ENCODE measurements around the gene SLC30A2.

The SLC30A2 gene

GRCh38 chr1:26069941-26070295 is 24.0 kb upstream of the SLC30A2 start:
- no peak for DNase-seq

- no peak for DNase-seq
These were observed 21.6 kb upstream of the SLC30A2 start, which contains the start of gene TRIM63 for GRCh38 chr1:26067432-26067911. Gene TRIM63, minus strand, starts transcription at chr1:26067630. Its CDS starts 136 bp downstream, at chr1:26067494.

DNA sequence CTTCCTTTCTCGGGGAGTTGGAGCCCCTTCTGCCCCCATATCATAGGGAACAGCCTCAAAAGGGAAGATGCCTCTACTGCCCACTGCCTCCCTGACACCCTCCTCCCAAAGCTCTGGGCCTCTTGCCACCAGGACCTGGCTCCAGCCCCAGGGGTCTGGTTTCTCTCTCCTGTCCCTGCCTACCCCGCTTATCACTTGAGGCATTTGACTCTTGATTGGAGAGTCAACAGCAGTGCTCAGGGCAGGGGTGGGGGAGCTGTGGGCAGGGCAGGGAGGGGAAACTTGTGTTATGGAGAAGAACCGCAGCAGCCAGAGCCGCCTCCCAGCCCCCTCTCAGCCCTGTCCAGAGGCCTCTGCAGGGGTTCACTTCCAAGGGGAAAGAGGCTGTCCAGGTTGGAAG is 20.9 kb upstream of the SLC30A2 start:
- DNase-seq: no peak

DNA sequence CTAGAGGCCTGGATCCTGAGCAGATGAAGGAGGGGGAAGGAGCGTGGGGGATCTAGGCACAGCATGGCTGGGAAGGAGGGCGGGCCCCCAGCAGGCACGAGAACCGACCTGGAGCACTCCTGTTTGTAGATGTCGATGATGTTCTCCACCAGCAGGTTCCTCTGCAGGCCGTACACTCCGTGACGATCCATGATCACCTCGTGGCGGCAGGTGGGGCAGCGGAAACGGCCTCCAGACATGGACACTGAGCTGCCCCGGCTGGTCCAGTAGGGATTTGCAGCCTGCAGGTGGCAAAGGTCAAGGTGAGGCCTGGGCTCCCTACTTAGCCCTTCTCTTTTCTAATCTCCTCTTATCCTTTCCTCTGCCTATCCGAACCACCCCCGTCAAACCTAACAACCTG is 20.2 kb upstream of the SLC30A2 start:
- DNase-seq: no peak

GRCh38 chr1:26064553-26064952 is 18.6 kb upstream of the SLC30A2 start:
- DNase-seq: no peak

DNA sequence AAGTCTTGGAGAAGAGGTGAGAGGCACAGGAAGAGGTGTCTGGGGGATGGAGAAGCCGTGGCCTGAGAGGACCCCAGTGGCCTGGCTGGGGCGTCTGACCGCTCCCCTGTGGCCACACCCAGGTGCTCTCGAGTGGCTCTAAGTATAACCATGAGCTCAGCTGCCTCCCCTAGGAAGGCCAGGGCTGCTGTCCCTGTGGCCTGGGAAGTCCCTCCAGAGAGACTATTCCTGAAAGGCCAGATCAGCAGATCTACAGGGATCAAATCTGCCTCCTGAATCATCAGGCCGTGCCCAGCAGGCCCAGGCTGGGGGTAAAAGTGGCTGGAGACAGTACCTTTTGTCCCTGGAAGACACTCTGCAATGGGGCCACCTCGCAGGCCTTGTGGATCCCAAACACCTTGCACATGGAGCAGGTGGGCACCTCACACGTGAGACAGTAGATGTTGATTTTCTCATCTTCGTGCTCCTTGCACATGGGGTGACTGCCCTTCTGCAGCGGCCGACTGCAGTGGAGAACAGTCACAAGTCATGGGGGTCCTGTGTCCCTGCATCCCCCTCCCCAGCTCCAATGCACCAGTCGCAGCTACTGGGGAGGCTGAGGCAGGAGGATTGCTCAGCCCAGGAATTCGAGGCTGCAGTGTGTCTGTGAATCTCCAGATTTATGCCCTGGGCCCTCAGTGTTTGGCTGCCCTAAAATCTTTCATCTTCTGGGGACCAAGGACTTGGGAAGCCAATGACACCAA is 15.1 kb upstream of the SLC30A2 start:
- DNase-seq: no peak

DNA sequence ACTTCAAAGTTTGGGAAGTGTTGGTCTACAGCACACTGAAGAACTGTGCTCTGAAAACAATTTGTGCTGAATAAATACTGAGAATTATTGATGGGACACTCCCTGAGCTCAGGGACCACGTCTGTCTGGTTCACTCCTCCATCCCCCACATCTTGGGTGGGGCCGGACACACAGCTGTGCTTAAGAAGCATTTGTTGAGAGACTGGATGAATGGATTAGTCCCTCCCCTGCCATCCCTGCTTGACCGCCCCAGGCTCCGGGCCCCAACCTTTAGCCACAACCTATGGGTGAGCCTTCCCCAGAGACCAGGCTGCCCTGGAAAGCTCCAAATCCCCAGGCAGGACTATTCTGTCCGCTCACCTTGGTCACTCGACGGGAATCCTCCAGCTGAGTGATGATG is 14.0 kb upstream of the SLC30A2 start:
- DNase-seq: no peak

DNA sequence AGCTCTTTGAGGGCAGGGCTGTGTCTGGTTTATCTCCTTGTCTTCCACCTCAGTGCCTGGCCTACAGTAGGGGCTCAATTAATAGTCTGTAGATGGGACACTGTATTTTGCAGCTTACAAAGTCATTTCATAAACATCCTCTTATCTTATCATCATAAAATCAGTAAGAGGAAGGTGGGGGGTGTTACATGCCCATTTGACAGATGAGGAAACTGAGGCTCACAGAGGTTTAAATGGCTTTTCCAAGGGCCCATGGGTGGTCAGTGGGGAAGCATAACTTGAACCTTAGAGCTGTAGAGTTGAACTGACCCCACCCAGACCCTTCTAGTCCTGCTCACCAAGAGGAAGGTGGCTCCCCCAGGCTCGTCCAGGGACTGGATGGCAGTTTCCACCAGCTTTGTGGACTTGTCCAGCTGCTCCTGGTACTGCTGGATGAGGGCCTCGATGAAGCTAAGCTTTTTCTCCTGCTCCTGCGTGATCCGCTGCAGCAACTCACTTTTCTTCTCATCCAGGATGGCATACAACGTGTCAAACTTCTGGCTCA is 12.2 kb upstream of the SLC30A2 start:
- no peak for DNase-seq

GRCh38 chr1:26057189-26057588 is 11.3 kb upstream of the SLC30A2 start:
- DNase-seq: no peak

DNA sequence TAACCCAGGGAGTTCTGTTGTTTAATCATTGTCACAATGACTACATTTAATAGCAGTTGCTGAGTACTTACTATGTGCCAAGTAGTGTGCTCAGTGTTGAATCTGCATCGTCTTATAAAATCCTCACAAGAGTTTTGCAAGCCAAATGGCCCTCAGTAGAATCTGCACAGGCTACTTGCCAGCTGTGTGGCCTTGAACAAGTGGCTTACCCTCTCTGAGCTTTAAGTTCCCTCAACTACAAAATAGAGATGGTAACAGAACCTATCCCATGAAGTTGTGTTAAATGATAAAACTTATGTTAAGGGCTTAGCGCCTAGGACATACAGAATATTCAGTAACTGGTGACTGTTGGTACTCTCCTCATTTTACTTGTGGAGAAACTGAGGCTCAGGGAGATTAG is 9.1 kb upstream of the SLC30A2 start:
- DNase-seq: no peak

- no peak for DNase-seq
These were observed 8.0 kb upstream of the SLC30A2 start for GRCh38 chr1:26053718-26054560.

DNA sequence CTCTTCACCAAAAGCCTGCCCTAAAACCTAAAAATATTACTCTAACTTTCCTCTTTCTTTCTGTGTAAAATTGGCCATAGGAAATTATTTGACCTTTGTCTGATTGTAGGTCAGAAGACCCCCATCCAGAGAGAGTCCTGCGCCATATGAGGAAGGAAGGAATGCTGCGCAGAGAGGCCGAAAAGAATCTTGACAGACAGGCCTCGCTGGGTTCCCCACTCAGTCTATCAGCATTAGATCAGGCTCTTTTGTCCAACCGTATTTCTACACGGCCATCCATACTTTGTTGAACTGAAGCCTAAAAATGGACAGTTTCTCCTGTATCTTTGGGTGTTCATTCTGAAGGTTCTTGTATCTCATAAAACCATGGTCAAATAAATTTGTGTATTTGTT is 4.3 kb upstream of the SLC30A2 start:
- DNase-seq: no peak

- no peak for DNase-seq
These were observed 3.8 kb upstream of the SLC30A2 start for GRCh38 chr1:26049531-26050247.

- no peak for DNase-seq
These were observed 1.5 kb upstream of the SLC30A2 start for GRCh38 chr1:26047278-26047874.

DNA sequence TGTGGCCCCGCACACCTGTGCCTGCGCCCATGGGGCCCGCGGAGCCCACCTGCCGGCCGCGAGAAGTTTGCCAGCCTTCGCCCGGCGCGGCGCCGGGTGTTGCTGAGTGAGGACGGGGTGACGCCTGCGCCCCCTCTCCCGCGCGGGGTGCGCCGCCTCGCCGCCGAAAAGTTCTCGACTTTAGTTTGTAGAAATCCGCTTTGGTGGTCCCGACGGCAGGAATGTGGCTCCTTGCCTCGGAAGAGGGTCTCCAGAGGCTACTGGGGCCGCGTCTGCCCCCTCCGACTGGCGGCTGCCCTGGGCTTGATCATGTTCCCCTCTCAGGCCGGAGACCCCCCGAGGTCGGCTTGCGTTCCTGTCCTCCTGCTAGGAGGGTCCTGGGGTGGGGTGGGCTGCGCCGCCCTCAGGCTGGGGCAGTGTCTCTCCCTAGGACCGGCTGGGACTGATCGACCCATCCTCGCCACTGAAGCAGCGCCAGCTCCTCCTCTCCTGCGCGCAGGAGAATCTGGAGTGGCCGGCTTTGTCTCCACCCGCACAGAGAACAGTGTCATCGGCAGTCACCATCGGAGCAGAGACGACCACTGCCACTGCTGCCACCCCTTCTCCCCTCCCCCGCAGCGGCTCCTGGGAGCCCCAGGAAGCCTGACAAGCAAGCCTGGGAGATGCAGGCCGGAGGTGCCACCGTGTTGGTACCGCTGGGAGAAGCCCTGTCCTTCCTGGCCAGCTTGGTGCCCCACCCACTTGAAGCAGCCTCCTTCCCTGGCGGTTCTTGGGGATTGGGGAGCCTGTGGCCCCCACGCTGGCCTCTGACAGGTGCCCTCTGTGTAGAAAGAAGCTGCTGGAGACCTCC is 553 bp upstream of the SLC30A2 start:
- no peak for DNase-seq

GRCh38 chr1:26044971-26045721 is 772 bp downstream of the SLC30A2 start:
- no peak for DNase-seq

- no peak for DNase-seq
These were observed 1.5 kb downstream of the SLC30A2 start for GRCh38 chr1:26044414-26044813.

DNA sequence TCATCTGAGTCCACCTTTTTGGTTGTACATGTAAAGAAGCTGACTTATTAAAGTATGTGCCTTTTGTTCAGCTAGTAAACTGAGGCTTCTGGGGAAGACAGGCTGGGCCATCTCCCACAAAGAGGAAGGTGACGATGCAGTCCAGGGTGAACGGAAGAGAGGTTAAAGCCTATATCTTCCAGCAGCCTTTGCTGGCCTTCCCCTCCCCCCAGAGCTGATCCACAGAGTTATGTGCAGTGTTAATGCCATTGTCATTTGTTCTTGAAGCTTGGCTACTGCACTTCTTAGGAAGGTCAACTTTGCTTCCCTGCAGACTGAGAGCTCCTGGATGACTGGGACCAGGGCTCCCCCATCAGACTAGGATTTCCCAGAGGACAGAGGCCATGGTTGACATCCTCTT is 2.2 kb downstream of the SLC30A2 start:
- DNase-seq: no peak

GRCh38 chr1:26041978-26042377 is 3.9 kb downstream of the SLC30A2 start:
- DNase-seq: no peak

DNA sequence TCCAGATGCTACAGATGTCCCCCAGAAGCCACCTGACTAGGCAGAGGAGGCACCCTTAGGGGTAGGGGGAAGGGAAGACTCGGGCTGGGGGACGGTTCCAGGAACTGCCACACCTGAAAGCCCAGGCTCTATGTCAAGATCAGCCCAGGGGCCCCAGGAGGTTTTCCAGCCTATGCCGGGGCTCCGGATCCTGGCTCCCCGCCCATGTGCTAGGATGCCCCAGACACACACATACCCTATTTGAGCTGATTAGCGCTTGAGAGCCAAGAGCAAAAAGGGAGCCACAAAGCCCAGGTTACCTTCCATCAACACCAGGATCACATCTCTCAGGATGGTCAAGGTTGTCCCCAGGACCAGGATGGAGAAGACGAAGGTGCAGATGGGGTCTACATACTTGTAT is 4.5 kb downstream of the SLC30A2 start:
- no peak for DNase-seq

GRCh38 chr1:26038904-26039303 is 7.0 kb downstream of the SLC30A2 start:
- DNase-seq: no peak

All from NCI-H446 (cell line).